Measurements from ENCODE around the gene MYO18A.
A peak's percentile ranks its signal among the peaks of the same experiment; 100 is the strongest.
"Not testable (repeated sequence)": the region's sequence is repeated elsewhere in the genome, so short reads cannot be mapped to it uniquely, and the experiment has no call there.

The MYO18A gene

DNA sequence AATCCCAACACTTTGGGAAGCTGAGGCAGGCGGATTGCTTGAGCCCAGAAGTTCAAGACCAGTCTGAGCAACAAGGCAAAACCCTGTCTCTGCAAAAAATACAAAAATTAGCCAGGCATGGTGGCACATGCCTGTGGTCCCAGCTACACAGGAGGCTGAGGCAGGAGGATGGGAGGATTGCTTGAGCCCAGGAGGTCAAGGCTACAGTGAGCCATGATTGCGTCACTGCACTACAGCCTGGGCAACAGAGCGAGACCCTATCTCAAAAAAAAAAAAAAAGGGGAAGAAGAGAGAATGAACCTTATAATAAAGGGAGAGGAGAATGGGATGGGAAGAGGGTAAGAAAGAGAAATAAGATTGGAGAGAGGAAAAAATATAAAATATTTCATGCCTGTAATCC is 91.4 kb downstream of the MYO18A start:
- not testable (repeated sequence) for H2BK5ac ChIP-seq (ENCODE audit: low read depth, low read length, poor library complexity, severe bottlenecking); H3K4ac ChIP-seq (ENCODE audit: low read depth in 1 of 2, low read length in 2 of 2); H3K27me3 ChIP-seq (ENCODE audit: control insufficient read depth in 1 of 2, insufficient read depth in 1 of 2, low read length in 2 of 2); H3K4me3 ChIP-seq (ENCODE audit: insufficient read depth in 1 of 2, low read depth in 1 of 2, low read length in 2 of 2); H3K18ac ChIP-seq (ENCODE audit: low read depth in 1 of 2, low read length in 2 of 2); H2BK12ac ChIP-seq (ENCODE audit: low read length in 2 of 2); H2BK120ac ChIP-seq (ENCODE audit: low read depth, low read length); H3K23ac ChIP-seq (ENCODE audit: low read length in 2 of 2); H2BK15ac ChIP-seq (ENCODE audit: low read depth, poor library complexity, severe bottlenecking); H4K8ac ChIP-seq (ENCODE audit: low read length); H3K9ac ChIP-seq (ENCODE audit: low read length); H3K14ac ChIP-seq (ENCODE audit: low read length in 2 of 2); H2AFZ ChIP-seq (ENCODE audit: low read depth, low read length); H4K91ac ChIP-seq (ENCODE audit: low read length); DNase-seq; H3K79me1 ChIP-seq (replicated peaks; ENCODE audit: low read length, poor library complexity, severe bottlenecking); H2AK5ac ChIP-seq (ENCODE audit: low read length, severe bottlenecking); H3K9me3 ChIP-seq (ENCODE audit: control insufficient read depth, low read length); H3K4me2 ChIP-seq (ENCODE audit: low read length, poor library complexity, severe bottlenecking); H3K27ac ChIP-seq (ENCODE audit: low read length, poor library complexity, severe bottlenecking)
- peaks cover 19% of the 10 kb centered on the region for H3K4me1 ChIP-seq (ENCODE audit: control insufficient read depth, insufficient read depth, low read depth, low read length)
- H3K36me3 ChIP-seq (ENCODE audit: control insufficient read depth in 1 of 2, insufficient read depth in 2 of 2, low read depth in 1 of 2, low read length in 2 of 2) = peaks cover 83 to 94% of the 10 kb centered on the region in 2 experiments
- WGBS = 95% methylated on average over 3 of the region's 3 CpGs

DNA sequence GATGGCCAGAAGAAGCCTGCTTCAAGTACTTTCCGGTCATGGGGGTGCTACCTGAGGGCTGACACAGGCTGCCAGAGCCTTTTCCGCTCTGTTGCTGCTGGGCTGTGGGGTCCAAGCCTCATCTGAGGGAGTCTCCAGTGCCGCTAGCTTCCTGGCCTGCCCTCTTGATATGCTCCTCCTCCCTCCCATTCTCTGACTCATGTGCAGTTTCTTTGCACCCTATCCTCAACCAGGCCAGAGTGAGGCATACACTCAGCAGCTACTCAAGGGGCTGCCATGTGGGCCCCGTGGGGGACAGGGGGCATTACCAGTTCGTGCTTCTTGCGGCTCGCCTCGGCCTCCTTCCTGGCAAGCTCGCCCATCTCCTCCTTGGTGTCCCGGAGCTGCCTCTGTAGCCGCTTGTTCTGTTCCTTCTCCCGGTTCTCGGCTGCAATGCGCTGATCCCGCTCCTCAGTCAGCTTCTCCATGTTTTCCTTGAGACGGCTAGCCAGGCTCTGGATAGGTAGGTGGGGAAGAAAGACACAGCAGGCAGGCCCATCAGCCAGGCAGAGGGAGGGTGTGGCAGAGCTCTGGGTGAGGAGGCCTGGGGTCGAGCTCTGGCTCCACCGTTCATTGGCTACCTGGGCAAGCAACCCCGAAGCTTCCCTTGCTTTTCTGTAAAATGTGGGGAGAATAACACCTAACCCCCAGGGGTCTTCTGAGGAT is 93.4 kb downstream of the MYO18A start:
- H2BK120ac ChIP-seq (ENCODE audit: low read depth, low read length) = no peak overlapping the region
- no peaks in the 10 kb centered on the region for H3K27me3 ChIP-seq (ENCODE audit: control insufficient read depth in 1 of 2, insufficient read depth in 1 of 2, low read length in 2 of 2)
- H3K14ac ChIP-seq (ENCODE audit: low read length in 2 of 2) = no peak overlapping the region
- H3K79me1 ChIP-seq (replicated peaks; ENCODE audit: low read length, poor library complexity, severe bottlenecking) = no peaks in the 10 kb centered on the region
- H3K4ac ChIP-seq (ENCODE audit: low read depth in 1 of 2, low read length in 2 of 2) = no peak overlapping the region
- H4K91ac ChIP-seq (ENCODE audit: low read length) = no peak overlapping the region
- no peak for DNase-seq
- no peak overlapping the region for H3K27ac ChIP-seq (ENCODE audit: low read length, poor library complexity, severe bottlenecking)
- no peak overlapping the region for H3K18ac ChIP-seq (ENCODE audit: low read depth in 1 of 2, low read length in 2 of 2)
- no peaks in the 10 kb centered on the region for H3K9me3 ChIP-seq (ENCODE audit: control insufficient read depth, low read length)
- H3K36me3 ChIP-seq (ENCODE audit: control insufficient read depth in 1 of 2, insufficient read depth in 2 of 2, low read depth in 1 of 2, low read length in 2 of 2) = peaks cover 80 to 93% of the 10 kb centered on the region in 2 experiments
- no peak overlapping the region for H3K4me2 ChIP-seq (ENCODE audit: low read length, poor library complexity, severe bottlenecking)
- H2AK5ac ChIP-seq (ENCODE audit: low read length, severe bottlenecking) = no peak overlapping the region
- H2BK5ac ChIP-seq (ENCODE audit: low read depth, low read length, poor library complexity, severe bottlenecking) = no peak overlapping the region
- no peak overlapping the region for H3K4me3 ChIP-seq (ENCODE audit: insufficient read depth in 1 of 2, low read depth in 1 of 2, low read length in 2 of 2)
- no peak overlapping the region for H2AFZ ChIP-seq (ENCODE audit: low read depth, low read length)
- no peak overlapping the region for H3K9ac ChIP-seq (ENCODE audit: low read length)
- no peak overlapping the region for H3K23ac ChIP-seq (ENCODE audit: low read length in 2 of 2)
- 83% methylated on average over 19 of the region's 19 CpGs for WGBS
- H3K4me1 ChIP-seq (ENCODE audit: control insufficient read depth, insufficient read depth, low read depth, low read length) = peaks cover 19% of the 10 kb centered on the region
- H4K8ac ChIP-seq (ENCODE audit: low read length) = no peak overlapping the region
- H2BK12ac ChIP-seq (ENCODE audit: low read length in 2 of 2) = no peak overlapping the region
- H2BK15ac ChIP-seq (ENCODE audit: low read depth, poor library complexity, severe bottlenecking) = no peak overlapping the region

DNA sequence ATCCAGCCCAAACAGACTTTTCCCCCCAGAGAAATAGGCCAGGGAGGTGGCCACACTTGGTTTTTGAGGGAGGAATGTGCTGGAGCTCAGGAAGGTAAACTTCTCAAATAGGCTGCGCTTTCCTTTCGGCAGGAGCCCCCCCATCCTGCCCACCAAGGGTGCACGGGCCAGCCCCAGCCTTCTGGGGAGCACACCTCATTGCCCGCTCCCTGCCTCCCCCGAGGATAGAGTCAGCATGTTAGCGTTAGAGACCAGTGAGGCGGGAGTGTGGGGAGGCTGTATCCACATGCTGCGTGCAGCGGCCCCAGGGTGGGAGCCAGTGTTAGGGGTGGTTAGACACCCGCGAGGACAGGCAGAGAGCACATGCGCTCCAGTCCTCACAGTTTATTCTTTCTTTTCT is 95.0 kb downstream of the MYO18A start:
- H3K9ac ChIP-seq (ENCODE audit: low read length) = no peak overlapping the region
- H3K4me2 ChIP-seq (ENCODE audit: low read length, poor library complexity, severe bottlenecking) = no peak overlapping the region
- no peak overlapping the region for H2AFZ ChIP-seq (ENCODE audit: low read depth, low read length)
- no peak overlapping the region for H3K14ac ChIP-seq (ENCODE audit: low read length in 2 of 2)
- peak overlapping the region; percentile 5 for H3K27ac ChIP-seq (ENCODE audit: low read length, poor library complexity, severe bottlenecking)
- H3K4me1 ChIP-seq (ENCODE audit: control insufficient read depth, insufficient read depth, low read depth, low read length) = peaks cover 19% of the 10 kb centered on the region
- H4K8ac ChIP-seq (ENCODE audit: low read length) = no peak overlapping the region
- no peak overlapping the region for H2AK5ac ChIP-seq (ENCODE audit: low read length, severe bottlenecking)
- H3K79me1 ChIP-seq (replicated peaks; ENCODE audit: low read length, poor library complexity, severe bottlenecking) = no peaks in the 10 kb centered on the region
- H2BK12ac ChIP-seq (ENCODE audit: low read length in 2 of 2) = no peak overlapping the region
- no peaks in the 10 kb centered on the region for H3K9me3 ChIP-seq (ENCODE audit: control insufficient read depth, low read length)
- no peak overlapping the region for H2BK15ac ChIP-seq (ENCODE audit: low read depth, poor library complexity, severe bottlenecking)
- DNase-seq = no peak
- no peak overlapping the region for H3K4me3 ChIP-seq (ENCODE audit: insufficient read depth in 1 of 2, low read depth in 1 of 2, low read length in 2 of 2)
- peaks cover 82 to 93% of the 10 kb centered on the region in 2 experiments for H3K36me3 ChIP-seq (ENCODE audit: control insufficient read depth in 1 of 2, insufficient read depth in 2 of 2, low read depth in 1 of 2, low read length in 2 of 2)
- no peak overlapping the region for H3K4ac ChIP-seq (ENCODE audit: low read depth in 1 of 2, low read length in 2 of 2)
- no peaks in the 10 kb centered on the region for H3K27me3 ChIP-seq (ENCODE audit: control insufficient read depth in 1 of 2, insufficient read depth in 1 of 2, low read length in 2 of 2)
- WGBS = 86% methylated on average over 9 of the region's 12 CpGs
- H3K18ac ChIP-seq (ENCODE audit: low read depth in 1 of 2, low read length in 2 of 2) = no peak overlapping the region
- no peak overlapping the region for H4K91ac ChIP-seq (ENCODE audit: low read length)
- no peak overlapping the region for H3K23ac ChIP-seq (ENCODE audit: low read length in 2 of 2)
- H2BK120ac ChIP-seq (ENCODE audit: low read depth, low read length) = no peak overlapping the region
- H2BK5ac ChIP-seq (ENCODE audit: low read depth, low read length, poor library complexity, severe bottlenecking) = no peak overlapping the region

DNA sequence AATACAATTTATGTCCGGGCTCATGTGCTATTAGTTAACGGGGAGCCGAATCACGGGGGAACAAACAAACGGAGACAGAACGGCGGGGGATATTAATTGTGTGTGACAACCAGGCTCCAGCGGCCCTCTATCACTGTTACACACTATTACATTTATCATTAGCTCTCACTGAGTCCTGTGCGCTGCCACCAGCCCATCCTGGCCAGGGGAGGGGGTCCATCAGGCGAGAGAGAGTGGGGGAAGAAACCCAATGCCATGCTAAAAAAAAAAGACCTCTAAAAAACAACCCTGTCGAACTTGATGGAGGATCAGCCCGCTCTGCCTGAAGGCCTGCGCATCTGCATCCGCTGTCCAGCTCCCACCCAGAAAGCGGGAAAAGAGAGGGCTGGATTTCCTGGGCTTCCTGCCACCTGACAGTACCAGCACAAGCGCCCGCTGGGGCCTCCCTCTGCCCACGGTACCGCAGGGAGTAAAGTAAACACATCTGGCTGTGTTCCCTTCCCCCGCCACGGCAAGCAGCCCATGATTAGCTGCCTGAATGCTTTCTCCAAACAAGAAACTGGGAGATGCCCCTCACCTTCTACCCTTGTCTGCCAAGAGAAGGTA is 95.6 kb downstream of the MYO18A start:
- no peak overlapping the region for H2AK5ac ChIP-seq (ENCODE audit: low read length, severe bottlenecking)
- no peak overlapping the region for H3K27ac ChIP-seq (ENCODE audit: low read length, poor library complexity, severe bottlenecking)
- no peak overlapping the region for H2BK120ac ChIP-seq (ENCODE audit: low read depth, low read length)
- H2BK12ac ChIP-seq (ENCODE audit: low read length in 2 of 2) = no peak overlapping the region
- no peaks in the 10 kb centered on the region for H3K79me1 ChIP-seq (replicated peaks; ENCODE audit: low read length, poor library complexity, severe bottlenecking)
- H3K4me3 ChIP-seq (ENCODE audit: insufficient read depth in 1 of 2, low read depth in 1 of 2, low read length in 2 of 2) = no peak overlapping the region
- H3K9ac ChIP-seq (ENCODE audit: low read length) = no peak overlapping the region
- no peak overlapping the region for H2BK15ac ChIP-seq (ENCODE audit: low read depth, poor library complexity, severe bottlenecking)
- H3K4ac ChIP-seq (ENCODE audit: low read depth in 1 of 2, low read length in 2 of 2) = no peak overlapping the region
- no peak overlapping the region for H4K8ac ChIP-seq (ENCODE audit: low read length)
- H3K9me3 ChIP-seq (ENCODE audit: control insufficient read depth, low read length) = no peaks in the 10 kb centered on the region
- H4K91ac ChIP-seq (ENCODE audit: low read length) = no peak overlapping the region
- no peaks in the 10 kb centered on the region for H3K27me3 ChIP-seq (ENCODE audit: control insufficient read depth in 1 of 2, insufficient read depth in 1 of 2, low read length in 2 of 2)
- no peak overlapping the region for H3K23ac ChIP-seq (ENCODE audit: low read length in 2 of 2)
- H3K4me2 ChIP-seq (ENCODE audit: low read length, poor library complexity, severe bottlenecking) = no peak overlapping the region
- no peak overlapping the region for H2BK5ac ChIP-seq (ENCODE audit: low read depth, low read length, poor library complexity, severe bottlenecking)
- peaks cover 19% of the 10 kb centered on the region for H3K4me1 ChIP-seq (ENCODE audit: control insufficient read depth, insufficient read depth, low read depth, low read length)
- H3K36me3 ChIP-seq (ENCODE audit: control insufficient read depth in 1 of 2, insufficient read depth in 2 of 2, low read depth in 1 of 2, low read length in 2 of 2) = peaks cover 82 to 93% of the 10 kb centered on the region in 2 experiments
- H3K18ac ChIP-seq (ENCODE audit: low read depth in 1 of 2, low read length in 2 of 2) = no peak overlapping the region
- DNase-seq = peak; percentile 12
- H2AFZ ChIP-seq (ENCODE audit: low read depth, low read length) = no peak overlapping the region
- WGBS = 60% methylated on average over 21 of the region's 21 CpGs
- no peak overlapping the region for H3K14ac ChIP-seq (ENCODE audit: low read length in 2 of 2)

All from mesenchymal stem cell (in vitro differentiated cells and primary cell).